Uterus (tissue), 2 donors: Measurements from ENCODE around the gene NUP58.

Experiments
- POLR2A ChIP-seq, 2 donors: fragments of 450-650 bp; IDR thresholded peaks; one replicate each; pipeline ENCODE4 v1.6.1; 2016; ENCODE audit warnings: antibody characterized with exemption in 2 of 2, mild to moderate bottlenecking in 1 of 2, moderate library complexity in 1 of 2
- TF ChIP-seq, protein P1 (sequence below), 4 experiments: fragments of 200-600 bp in 2 of 4; fragments of 450-650 bp in 2 of 4; sonication (generic) in 2 of 4; IDR thresholded peaks; one replicate each; pipeline ENCODE4 v1.5.1; 2016 to 2019; ENCODE audit warnings: antibody characterized with exemption in 4 of 4, mild to moderate bottlenecking in 2 of 4, moderate library complexity in 1 of 4

DNA sequence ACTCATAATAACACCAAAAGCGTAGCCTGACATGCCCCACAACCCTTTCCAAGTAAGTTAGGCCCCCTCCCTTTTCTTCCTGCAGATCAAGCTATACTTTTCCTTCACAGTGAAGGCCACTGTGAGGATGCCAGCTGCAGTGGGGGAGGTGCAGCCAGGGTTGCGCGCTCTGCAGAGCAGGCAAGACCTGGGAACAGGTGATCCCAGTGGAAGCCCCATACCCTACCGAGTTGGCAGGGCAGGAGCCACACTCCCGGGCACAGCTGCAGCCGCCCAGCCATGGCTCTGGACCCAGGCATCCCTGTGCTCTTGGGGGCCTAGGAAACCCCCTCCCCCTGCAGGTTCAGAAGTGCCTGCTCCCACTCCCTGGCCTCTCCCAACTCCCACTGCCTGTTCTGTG, 32.9 kb upstream of the NUP58 start:
- TF ChIP-seq, protein P1, sequence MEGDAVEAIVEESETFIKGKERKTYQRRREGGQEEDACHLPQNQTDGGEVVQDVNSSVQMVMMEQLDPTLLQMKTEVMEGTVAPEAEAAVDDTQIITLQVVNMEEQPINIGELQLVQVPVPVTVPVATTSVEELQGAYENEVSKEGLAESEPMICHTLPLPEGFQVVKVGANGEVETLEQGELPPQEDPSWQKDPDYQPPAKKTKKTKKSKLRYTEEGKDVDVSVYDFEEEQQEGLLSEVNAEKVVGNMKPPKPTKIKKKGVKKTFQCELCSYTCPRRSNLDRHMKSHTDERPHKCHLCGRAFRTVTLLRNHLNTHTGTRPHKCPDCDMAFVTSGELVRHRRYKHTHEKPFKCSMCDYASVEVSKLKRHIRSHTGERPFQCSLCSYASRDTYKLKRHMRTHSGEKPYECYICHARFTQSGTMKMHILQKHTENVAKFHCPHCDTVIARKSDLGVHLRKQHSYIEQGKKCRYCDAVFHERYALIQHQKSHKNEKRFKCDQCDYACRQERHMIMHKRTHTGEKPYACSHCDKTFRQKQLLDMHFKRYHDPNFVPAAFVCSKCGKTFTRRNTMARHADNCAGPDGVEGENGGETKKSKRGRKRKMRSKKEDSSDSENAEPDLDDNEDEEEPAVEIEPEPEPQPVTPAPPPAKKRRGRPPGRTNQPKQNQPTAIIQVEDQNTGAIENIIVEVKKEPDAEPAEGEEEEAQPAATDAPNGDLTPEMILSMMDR (IDR thresholded peaks at IDR 0.05) = no peak
- TF ChIP-seq POLR2A (IDR thresholded peaks at IDR 0.05) = no peak
